Colonic mucosa (tissue), 4 donors: ENCODE measurements around the gene NELFB. TPM values are rescaled to one million over a fixed set of nuclear protein-coding genes. Genes with fewer than 3 reads are reported as not detected.

Experiments used
- DNase-seq: peaks from one replicate; pipeline ENCODE4 v3.0.0-alpha.2; 2020
- H3K27ac ChIP-seq: fragments of 200-600 bp; one replicate; pipeline ENCODE4 v1.8.0; 2021
- H3K27me3 ChIP-seq: fragments of 200-600 bp; one replicate; pipeline ENCODE4 v1.8.0; 2021
- H3K36me3 ChIP-seq: fragments of 200-600 bp; one replicate; pipeline ENCODE4 v1.8.0; 2021
- H3K4me1 ChIP-seq: fragments of 200-600 bp; one replicate; pipeline ENCODE4 v1.8.0; 2021; ENCODE audit warnings: mild to moderate bottlenecking
- H3K4me3 ChIP-seq: fragments of 200-600 bp; one replicate; pipeline ENCODE4 v1.8.0; 2021
- H3K9ac ChIP-seq, 2 donors: one replicate each; pipeline ENCODE4 v1.7.0; 2013; ENCODE audit warnings: control low read depth in 2 of 2, low read depth in 2 of 2, low read length in 2 of 2
- H3K9me3 ChIP-seq: fragments of 200-600 bp; one replicate; pipeline ENCODE4 v1.8.0; 2021
- intact Hi-C: fragments of 100-400 bp; cut with DNase I; formaldehyde crosslinking; loops from one replicate; pipeline ENCODE4 v1.14.1; 2022
- total RNA-seq, 2 donors: library from RNA; stranded (reverse); fragmentation: NEBNext Ultra II Directional in 1 of 2; extraction: Animal tissue kit (Norgen Biotek cat#: 25700) in 1 of 2; gene quantifications; one replicate each; pipeline ENCODE4 v1.2.1, GENCODE V29; 2021
- TF ChIP-seq, protein P1 (sequence below): fragments of 200-600 bp; IDR thresholded peaks from one replicate; pipeline ENCODE4 v1.8.0; 2022; ENCODE audit warnings: antibody characterized with exemption, mild to moderate bottlenecking
- donor health status: healthy.
- donor health status: DM: no; HTN: no; CAD: no.
- donor health status: DM: no; HTN: no; CAD: no.

The NELFB gene
- total RNA-seq, 2 donors from 2014 or later = 62.1 to 87.1 TPM

- no peaks in the 10 kb centered on the region for H3K27me3 ChIP-seq
- TF ChIP-seq, protein P1, sequence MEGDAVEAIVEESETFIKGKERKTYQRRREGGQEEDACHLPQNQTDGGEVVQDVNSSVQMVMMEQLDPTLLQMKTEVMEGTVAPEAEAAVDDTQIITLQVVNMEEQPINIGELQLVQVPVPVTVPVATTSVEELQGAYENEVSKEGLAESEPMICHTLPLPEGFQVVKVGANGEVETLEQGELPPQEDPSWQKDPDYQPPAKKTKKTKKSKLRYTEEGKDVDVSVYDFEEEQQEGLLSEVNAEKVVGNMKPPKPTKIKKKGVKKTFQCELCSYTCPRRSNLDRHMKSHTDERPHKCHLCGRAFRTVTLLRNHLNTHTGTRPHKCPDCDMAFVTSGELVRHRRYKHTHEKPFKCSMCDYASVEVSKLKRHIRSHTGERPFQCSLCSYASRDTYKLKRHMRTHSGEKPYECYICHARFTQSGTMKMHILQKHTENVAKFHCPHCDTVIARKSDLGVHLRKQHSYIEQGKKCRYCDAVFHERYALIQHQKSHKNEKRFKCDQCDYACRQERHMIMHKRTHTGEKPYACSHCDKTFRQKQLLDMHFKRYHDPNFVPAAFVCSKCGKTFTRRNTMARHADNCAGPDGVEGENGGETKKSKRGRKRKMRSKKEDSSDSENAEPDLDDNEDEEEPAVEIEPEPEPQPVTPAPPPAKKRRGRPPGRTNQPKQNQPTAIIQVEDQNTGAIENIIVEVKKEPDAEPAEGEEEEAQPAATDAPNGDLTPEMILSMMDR = no peak
- H3K4me1 ChIP-seq = peaks cover 43% of the 10 kb centered on the region
- H3K9me3 ChIP-seq = no peaks in the 10 kb centered on the region
- intact Hi-C loops = no loop called here
- H3K27ac ChIP-seq = peak overlapping the region; percentile 98
- H3K9ac ChIP-seq = peak overlapping the region; percentile 78 to 96
- no peaks in the 10 kb centered on the region for H3K36me3 ChIP-seq
- H3K4me3 ChIP-seq = peak overlapping the region; percentile 33
- peak; percentile 88 for DNase-seq
Measured at GRCh38 chr9:137305060-137305797, 50.1 kb downstream of the NELFB start.

GRCh38 chr9:137305798-137306065 is 50.6 kb downstream of the NELFB start:
- peaks cover 46% of the 10 kb centered on the region for H3K4me1 ChIP-seq
- peak overlapping the region; percentile 78 to 96 for H3K9ac ChIP-seq
- H3K4me3 ChIP-seq = peak overlapping the region; percentile 33
- H3K27ac ChIP-seq = peak overlapping the region; percentile 98
- intact Hi-C loops = no loop called here
- H3K36me3 ChIP-seq = no peaks in the 10 kb centered on the region
- no peaks in the 10 kb centered on the region for H3K27me3 ChIP-seq
- DNase-seq = no peak
- no peaks in the 10 kb centered on the region for H3K9me3 ChIP-seq
- TF ChIP-seq, protein P1 = no peak

DNA sequence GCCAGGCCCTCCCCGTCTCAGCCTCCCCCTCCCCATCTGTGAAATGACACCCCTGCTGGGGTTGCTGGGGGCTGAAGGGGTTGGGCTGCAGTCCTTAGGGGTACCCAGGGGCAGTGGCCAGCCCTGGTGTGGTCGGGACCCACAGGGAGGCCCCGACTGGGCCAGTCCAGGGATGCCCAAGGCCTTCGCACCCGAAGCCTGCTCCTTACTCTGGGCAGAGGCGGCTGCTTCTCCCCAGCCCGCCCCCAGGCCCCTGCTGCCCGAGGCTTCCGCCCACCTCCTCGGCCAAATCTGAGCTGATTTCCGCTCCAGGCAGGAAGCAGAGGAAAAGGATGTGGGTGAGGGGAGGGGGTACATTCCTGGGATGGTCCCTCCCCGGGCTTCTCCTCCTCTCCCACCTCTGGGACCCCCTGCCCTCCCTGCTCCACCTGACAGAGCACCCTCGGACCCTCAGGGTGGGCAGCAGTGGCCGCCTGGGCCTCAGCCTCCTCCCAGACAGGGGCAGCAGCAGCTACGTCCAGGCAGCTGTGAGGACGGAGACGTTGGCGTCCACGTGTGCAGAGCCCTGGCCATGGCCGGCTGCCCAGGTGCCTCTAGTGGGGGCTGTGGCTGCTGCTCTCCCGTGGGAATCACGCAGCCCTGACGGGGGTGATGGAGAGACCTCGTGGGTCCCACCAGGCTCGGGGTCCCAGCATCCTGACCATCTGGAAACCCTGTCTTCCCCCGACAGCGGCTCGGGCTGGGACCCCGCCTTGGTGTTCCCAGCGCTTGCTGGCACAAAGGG is 51.1 kb downstream of the NELFB start:
- intact Hi-C loops = no loop called here
- Histone ChIP-seq H3K9me3 (no peaks in the 10 kb centered on the region), H3K4me1 (peaks cover 46% of the 10 kb centered on the region), H3K27me3 (no peaks in the 10 kb centered on the region), H3K4me3 (peak overlapping the region; percentile 33), H3K27ac (peak overlapping the region; percentile 98), H3K36me3 (no peaks in the 10 kb centered on the region), H3K9ac (peak overlapping the region; percentile 78 to 96)
- TF ChIP-seq, protein P1 = no peak
- peak; percentile 38 for DNase-seq

DNA sequence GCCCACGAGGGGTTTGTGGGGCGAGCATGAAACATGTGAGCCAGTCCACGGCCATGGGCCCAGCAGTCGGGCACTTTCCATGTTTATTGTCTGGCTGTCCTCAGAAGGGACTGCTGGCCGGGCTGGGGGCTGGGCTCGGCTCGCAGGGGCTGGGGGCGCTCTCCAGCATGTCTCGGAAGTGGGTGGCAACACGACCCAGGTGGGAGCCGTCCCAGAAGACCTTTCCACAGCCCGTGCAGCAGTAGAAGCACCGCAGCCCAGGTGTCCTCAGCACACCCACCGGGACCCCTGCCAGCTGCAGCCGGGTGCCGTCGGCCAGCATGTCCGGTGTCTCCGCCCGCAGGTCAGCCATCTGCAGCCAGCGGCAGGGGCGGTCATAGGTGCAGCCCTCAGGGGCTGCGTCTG is 51.7 kb downstream of the NELFB start:
- Histone ChIP-seq H3K9ac (peak overlapping the region; percentile 64 to 96), H3K36me3 (no peaks in the 10 kb centered on the region), H3K4me3 (peak overlapping the region; percentile 25), H3K27me3 (no peaks in the 10 kb centered on the region), H3K9me3 (no peaks in the 10 kb centered on the region), H3K27ac (peak overlapping the region; percentile 98), H3K4me1 (peaks cover 46% of the 10 kb centered on the region)
- TF ChIP-seq, protein P1 = no peak
- peak; percentile 51 for DNase-seq
- intact Hi-C loops = no loop called here

GRCh38 chr9:137307255-137308056 is 52.3 kb downstream of the NELFB start:
- H3K27me3 ChIP-seq = no peaks in the 10 kb centered on the region
- peak overlapping the region; percentile 64 to 96 for H3K9ac ChIP-seq
- H3K4me3 ChIP-seq = peak overlapping the region; percentile 25
- peak overlapping the region; percentile 98 for H3K27ac ChIP-seq
- TF ChIP-seq, protein P1 = no peak
- intact Hi-C loops = no loop called here
- H3K36me3 ChIP-seq = no peaks in the 10 kb centered on the region
- H3K4me1 ChIP-seq = peaks cover 46% of the 10 kb centered on the region
- no peaks in the 10 kb centered on the region for H3K9me3 ChIP-seq
- DNase-seq = peak; percentile 88
